HG02870 (cell line): ENCODE results near the gene RRAD.

Source experiments
- ATAC-seq: cut with Tn5 transposase; IDR thresholded peaks from one replicate; pipeline ENCODE4 v1.9.1; 2021; ENCODE audit warnings: mild to moderate bottlenecking, moderate library complexity; ENCODE audit not compliant: unreplicated experiment

The RRAD gene

DNA sequence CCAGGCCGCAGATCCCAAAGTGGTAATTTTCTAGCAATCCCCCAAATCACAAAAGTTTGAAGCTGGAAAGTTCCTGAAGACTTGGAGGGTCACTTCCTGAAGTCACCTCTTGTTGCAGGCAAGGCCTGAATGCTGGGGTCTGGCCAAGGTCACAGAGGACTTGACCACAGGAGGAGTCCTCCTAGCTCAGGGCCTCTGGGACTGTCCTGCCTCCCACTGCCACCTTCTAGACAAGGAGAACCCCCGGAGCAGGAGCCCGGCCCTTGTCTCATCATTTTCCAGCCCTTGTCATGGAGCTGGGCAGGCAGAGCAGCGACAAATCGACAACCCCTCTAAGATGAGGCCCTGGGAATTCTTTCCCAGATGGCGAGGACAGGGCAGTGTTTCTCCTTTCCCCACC, 7.0 kb downstream of the RRAD start:
- ATAC-seq, result no peak

DNA sequence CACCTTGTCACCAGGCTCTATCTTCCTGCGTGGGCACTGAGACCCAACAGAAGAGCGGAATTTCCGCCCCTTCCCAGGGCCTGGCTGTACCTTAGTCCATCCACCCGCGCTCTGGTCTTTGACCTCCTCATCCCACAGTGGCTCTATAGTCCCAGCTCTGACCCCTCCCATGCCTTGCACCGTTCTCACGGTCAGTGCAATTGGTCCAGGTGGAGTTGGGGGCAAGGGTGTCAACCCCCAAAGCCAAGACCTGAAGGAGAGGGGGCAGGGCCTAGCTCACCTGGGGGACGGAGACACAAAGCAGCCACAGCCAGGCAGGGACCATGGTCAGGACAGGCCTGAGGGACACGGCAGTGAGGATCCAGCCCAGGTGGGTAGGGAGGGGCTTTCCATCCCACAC, 7.6 kb downstream of the RRAD start:
- no peak for ATAC-seq

DNA sequence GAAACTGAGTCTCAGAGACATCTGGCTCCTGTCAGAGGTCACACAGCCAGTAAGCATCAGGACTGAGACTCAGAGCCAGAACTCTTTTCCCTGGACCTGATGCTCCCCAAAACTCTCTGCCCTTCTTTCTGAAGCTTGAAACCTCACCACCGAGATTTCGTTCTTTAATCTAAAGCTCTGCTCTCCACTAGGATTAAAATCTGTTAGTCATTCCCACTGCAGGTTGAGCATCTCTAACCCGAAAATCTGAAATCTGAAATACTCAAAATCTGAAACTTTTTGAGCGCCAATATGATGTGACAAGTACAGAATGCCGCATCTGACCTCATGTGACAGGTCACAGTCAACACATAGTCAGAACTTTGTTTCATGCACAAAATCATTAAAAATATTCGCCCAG, 8.8 kb downstream of the RRAD start:
- ATAC-seq, result no peak

DNA sequence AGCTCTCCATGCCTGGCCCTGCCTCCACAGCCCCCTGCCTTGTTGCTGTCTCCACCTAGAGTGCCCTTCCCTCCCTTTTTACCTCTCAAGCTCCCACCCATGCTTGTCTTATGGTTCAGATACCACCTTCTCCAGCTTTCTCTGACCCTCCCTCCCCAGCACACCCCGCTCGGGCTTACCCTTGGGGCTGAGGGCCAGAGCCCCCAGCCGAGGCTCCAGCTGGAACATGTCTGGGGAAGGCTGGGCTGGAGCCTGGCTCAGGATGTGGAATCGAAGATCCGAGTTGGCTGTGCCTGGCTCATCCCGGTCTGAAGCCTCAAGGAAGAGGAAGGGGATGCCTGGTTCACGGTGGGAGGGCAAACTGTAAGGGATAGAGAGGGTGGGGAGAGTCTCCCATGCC, 10.3 kb downstream of the RRAD start:
- no peak for ATAC-seq

DNA sequence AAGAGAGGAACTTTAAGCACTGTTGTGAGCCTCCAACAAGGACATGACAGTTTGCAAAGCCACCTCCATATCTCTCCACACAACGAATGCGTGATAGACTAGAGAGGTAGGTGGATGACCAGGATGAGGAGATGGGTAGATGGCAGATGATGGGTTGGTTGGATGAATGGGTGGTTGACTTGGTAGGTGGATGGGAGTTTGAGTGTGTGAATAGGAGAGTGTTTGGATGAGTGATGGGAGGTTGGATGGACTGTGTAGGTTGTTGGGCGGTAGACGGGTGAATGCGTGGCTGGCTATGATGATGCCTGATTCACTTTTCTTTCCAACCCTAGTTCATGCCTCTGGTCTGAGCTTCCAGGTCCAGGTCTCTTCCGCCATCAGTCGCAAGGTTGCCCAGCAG, 10.8 kb downstream of the RRAD start:
- no peak for ATAC-seq

DNA sequence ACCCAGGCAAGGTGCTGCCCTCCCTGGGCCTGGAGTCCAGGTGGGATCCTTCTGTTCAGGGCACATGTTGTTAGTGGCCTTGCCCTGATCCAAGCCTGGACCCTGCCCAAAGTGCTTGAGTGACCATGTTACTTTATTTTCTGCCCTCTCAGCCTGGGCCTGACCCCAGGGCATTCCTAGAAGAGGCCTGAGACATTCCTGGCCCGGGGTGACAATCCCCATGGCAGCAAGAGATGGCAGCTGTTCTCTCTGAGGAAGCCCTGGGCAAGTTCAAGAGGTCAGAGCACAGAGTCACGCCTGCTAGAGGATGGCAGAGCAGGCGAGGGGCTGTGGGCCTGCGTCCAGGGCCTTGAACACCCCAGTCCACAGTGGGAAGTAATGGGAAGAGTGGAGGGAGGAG, 11.6 kb downstream of the RRAD start:
- no peak for ATAC-seq

DNA sequence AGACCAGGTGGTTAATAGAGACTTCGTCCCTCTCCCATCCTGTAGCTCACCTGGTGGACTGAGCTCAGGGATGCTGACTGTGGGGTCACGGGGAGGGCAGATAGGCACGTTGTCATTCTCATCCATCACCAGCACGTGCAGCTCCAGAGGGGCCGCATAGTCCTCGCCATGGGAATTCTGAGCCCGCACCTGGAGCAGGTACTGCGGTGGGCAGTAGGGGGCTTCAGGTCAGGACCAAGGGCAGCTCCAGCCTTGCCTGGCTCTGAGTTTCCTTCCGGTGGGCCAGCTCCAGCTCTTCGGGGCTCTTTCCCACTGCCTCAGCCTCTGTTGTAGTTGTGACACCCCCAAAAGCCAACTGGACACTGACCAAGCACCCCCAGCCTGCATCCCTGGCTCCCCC, 12.3 kb downstream of the RRAD start:
- ATAC-seq, result no peak

DNA sequence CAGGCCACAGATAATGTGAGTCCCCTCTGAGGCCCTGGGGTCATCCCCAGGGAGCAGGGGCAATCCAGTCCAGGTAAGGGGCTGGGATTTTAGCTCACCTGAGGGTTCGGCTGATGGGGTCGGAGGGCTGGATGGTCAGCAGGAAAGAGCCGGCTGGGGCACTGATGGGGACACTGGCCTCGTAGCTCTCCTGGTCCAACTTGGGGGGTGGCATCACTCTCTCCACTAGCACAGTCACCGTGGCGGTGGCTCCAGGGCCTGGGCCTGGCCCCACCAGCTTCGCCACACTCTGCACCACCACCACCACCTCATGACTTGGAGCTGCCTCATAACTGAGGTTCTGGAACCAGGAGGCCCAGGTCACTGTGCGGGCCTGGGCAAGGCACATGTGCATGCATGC, 13.5 kb downstream of the RRAD start:
- ATAC-seq, result no peak

DNA sequence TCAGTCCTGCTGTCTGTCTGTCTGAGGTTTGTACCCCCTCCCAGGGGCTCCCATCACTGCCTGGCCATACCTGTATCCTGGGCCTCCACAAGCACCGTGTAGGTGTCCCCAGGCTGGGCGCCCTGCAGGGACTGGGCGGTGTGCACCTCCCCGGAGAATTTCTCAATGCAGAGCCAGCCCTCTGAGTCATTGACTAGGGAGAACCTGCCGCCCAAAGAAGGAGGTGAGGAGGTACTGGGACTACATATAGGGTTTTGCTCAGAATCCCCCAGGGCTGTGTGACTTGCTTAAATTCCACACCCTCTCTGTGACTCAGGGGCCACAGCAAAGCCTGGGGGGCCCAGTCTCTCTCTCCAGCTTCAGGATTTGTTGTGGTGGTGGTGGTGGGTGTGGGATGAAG, 14.2 kb downstream of the RRAD start:
- ATAC-seq, result no peak

DNA sequence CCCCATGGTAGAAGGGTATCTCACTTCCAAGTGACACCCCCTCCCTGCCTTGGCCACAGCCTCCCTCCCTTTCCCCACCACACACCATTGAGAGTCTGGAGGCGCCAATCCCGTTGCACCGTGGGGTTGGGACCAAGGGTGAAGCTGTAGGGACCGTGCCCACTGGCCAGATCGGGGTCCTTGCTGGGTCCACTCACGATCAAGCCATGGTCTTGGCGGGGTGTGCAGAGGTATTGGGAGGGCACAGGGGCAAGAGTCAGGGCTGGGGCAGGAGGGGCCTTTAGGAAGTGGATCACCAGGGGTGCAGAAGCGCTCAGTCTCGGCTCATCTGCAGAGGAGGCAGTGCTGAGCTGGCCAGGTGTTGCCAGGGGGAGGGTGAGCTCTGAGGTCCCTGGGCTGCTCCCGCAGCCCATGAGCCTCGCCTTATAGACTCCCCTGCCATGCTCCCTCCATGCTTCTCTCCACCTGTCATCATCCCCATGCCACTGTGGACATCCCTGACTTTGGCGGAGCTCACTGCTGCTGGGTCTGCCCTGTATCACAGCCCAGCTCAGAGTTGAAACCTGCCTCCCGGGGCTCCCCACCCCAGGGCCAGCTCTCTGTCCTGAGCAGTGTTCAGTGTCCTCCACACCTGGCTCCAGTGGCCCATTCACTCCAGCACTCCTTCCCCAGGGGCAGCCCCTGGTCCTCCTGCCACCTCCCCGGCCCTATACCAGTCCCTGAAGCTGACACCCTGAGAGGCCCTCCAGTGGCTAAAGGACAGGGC, 15.0 kb downstream of the RRAD start:
- no peak for ATAC-seq

DNA sequence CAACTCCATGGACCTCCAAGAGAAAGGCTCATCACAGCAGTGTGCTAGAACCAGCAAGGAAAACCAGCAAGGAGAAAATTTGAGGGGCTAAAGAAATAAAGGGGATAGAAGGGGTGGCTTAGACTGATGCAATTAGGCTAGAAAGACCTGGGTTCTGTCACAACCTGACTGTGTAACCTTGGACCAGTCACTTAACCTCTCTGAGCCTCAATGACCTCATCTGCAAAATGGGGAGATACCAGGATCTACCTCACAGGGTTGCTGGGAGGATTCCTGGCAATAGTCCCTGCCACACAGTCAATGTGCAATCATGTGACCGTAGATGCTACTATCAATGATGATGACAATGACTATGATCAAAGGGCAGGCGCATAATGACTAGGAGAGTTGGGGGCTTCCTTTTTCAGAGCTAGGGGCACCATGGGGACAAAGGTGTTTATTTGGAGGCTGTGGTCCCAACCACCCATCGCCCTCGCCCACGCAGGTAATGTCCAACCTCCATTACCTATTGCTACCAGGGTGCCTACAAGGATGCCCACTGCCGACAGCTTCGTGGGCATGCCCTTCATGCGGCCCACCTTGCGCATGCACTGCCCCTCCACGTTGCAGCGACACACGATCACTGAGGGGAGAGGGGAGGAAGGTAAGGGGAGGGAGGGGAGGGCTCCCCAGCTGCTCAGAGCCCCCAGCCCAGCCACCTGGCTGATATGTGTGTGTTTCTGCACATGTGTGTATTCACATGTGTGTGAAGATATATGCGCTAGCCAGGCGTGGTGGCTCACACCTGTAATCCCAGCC, 16.4 kb downstream of the RRAD start:
- no peak for ATAC-seq

DNA sequence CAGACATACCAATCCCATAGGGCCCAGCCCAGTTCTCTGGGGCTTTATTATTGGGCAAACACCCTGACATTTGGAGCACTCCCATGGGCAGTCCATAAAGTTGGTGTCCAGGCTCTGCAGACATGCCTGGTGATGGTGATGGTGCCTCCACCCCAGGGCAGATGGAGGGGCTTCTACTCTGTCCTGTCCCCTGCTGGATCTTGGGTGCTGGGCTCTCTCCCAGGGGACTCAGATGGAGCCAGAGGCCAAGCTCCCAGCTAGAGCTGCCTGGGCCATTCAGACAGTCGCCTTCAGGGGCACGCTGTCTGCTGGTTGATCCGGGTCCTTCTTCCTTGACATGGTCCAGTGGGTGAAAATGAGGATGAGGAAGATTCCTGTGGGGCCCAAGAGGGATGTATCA, 17.2 kb downstream of the RRAD start:
- ATAC-seq, result no peak

DNA sequence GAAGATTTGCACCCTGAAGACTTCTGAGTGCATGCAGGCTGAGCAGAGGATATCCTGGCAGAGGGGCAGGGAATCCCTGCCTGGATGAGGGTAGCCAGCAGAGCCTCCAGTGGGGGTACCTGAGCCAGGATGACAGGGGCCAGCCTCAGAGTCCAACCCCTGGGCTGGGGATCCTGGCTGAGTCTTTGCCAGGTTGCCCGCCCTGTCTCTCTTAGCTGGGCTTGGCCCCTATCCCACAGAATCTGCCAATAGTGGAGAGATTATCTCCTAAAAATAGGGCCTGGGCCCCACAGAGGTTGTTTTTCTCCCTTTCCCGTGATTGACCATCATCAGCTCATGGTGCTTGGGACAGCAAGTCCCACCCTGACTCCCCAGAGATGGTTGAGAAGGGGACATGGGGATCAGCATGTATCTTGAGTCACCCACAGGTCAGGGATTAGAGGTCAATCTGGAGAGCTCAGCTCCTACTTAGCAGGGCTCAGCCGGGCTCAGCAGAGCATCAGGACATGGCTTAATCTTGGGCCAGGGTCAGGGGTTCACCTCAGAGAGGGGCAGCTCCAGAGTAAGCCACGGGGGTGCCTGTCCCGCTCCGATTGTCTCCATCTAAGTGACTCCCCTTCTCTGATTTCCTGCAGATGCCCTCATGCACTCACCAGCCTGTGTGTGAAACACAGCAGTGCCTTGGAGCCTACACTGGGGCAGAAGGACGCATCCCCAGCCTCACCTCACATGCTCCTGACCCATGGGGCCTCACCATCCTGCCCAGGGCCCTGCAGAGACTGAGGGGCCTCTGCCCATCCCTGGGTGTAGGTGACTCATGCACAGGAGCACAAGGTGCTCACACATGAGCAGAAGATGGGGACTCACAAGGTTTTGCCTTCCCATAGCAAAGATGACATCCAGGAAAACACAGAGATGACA, 18.2 kb downstream of the RRAD start:
- ATAC-seq, result no peak

DNA sequence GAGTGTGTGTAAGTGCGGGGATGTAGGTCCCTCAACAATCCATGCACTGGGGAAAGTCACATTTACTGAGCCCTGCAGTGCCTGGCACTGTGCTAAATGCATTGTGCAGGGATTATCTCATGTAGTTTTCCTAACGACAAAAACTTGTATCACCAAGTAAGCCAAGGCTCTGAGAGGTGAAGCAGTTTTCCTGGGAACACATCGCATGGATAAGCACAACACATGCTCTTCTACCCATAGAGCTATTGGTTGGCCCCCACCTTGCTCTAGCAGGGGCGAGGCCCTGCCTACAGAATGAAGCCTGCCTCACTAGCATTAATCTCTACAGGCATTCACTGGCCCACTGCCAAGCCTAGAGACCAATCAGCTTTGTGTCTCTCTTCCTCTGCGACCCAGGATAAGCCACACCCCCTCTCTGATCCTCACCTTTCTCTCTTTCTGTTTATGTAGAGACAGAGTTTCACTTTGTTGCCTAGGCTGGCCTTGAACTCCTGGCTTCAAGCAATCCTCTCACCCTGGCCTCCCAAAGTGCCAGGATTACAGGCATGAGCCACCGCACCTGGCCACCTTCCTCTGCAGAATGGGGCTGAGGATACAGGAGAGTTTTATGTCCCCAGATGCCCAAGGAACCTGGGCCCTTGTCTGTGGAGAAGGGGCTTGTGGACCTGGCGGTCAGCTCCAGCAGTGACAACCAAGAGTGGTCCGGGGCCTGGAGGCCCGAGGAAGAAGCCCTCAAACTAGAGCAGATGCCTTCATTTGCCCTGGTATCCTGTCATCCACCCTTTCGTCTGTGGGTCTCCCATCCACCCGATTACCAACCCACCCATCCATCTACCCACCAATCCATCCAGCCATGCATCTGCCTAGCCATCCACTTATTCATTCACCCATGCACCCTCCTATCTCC, 19.4 kb downstream of the RRAD start:
- no peak for ATAC-seq

DNA sequence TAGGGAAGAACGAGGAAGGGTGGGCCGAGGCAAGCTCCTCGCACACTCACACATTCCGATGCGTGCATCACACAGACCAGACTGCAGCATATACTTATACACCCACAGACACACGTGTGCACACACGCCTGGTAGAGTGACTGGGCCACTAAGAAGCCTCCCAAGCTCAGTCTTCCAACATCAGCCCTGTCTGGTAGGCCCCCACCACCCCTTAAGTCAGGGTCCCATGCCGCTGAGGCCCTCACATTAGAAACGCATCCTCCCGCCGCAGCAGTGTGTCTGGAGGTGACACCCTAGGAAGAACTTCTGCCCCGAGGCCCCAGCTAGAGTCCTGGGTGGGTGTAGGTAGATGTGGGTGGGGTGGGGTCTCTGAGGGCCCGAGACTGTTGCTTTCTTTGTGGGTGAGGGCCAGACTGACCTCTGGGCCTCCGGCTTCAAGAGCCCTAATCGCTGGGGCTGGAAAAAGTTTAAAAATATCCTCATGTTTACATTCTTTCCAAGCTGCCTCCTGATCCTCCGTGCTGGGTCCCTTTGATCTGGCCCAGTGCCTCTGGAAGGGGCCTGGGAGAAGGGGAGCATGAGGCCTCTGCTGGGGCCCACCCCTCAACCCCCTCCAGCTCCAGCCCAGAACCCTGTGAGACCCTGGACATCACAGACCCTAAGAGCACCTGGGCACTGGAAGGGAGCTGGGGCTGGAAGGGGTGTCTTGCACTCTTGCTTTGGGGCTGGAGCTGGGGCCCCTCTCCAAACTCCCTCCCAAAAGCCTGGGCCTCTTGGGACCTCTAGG, 20.3 kb downstream of the RRAD start:
- ATAC-seq, result no peak

DNA sequence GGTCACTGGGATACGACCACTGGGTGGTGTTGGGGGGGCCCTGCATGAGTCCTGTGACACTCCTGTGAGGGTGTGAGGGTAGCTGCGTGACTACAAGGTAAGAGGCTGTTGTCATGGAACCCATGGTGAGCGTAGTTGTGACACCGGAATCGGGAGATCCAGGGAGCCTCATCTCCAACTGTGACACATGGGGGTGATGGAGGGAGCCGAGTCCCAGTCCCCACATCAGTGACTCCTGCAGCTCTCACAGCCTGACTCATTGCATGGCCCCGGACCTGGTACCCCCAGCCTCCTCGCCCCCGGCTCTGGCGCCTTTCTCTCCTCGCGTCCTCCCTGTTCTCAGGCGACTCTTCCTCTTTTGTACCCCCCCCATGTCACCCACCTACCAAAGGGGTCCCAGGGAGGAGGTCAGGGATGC, 20.9 kb downstream of the RRAD start:
- ATAC-seq, result no peak

DNA sequence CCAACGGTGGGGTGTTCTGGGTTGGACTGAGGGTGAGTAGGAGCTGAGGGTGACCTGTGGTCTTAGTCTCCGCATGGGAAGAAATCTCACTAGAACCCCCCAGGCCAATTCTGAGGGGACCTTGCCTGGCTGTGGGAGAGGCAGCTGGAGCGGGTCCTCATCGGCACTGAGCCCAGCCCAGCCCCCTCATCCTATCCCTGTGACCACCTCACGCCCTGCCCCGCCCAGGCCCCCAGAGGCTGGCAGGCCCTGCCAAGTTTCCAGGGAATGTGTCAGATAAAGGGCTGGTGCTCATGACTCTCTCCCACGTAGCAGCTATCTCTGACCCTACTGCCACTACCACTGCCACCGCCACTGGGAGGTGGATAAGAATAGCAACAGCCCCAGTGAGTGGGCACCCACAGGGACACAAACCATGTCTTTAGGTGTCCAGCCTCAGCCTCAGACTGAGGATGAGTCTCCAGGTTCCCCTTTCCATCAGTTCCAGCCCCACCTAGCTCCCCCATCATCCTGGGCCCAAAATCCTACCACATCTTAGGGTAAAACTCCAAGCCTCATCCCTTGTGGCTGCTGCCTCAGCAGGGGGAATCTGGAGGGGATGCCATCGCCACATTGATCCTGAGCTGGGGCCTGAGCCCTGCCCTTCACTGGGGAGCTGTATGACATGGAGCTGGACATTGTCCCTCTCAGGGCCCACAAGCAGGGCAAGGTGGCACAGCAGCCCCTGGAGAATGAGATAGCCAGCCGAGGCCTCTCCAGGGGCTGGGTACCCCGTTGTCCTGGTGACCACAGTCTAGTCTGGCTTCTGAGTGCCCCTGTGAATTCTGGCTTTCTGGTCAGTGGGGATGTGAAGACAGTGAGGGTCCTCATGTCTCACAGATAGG, 21.5 kb downstream of the RRAD start:
- ATAC-seq, result no peak

DNA sequence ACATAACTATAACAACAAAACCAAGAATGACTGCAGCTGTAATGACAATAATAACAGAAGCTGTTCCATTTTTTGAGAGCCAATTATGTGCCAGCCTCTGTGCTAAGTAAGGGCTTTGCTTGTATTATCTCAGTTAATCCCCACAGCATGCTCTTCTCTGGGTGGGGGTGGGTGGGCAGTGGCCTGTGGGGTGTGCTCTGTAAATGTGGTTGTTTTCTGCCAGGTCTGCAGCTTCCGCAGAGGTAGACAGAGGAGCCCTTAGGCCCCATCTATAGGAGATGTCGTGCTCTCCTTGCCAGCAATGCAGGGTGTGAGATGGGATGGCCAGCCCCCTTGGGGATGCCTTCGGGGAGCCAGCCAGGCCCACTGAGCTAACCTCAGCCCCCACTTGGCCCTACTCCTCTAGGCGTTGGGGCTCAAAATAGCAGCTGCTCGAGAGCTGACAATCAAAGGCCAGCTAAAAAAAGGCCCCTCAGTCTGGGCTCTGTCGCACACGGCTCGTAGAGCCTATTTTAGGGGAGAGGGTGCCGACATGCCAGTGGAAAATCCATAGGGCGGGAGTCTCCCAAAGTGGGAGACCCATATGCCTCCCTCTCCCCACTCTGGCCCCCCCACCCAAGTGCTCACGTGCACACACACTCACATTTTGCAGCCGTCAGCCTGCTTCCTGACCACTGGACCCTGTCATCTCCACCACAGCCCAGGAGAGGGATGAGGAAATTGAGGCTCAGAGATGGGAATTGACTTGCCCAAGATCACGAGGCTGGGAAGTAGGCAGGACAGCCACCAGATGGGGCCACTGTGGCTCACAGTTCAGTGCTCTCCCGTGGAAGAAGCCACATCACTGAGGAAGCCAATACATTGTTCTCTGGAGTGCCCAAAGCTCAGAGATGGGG, 22.4 kb downstream of the RRAD start:
- no peak for ATAC-seq
